Glutamatergic neuron (in vitro differentiated cells): ENCODE results near the gene IMMP2L. TPM values are rescaled to one million over a fixed set of nuclear protein-coding genes. Genes with fewer than 3 reads are reported as not detected.

Source experiments
- DNase-seq: peaks from one replicate; pipeline ENCODE4 v3.0.0; 2022
- H3K27ac Mint-ChIP-seq: one replicate; pipeline ENCODE4 v1.8.0; 2020; ENCODE audit warnings: mild to moderate bottlenecking, mixed read lengths, inconsistent platforms; ENCODE audit not compliant: unreplicated experiment
- H3K27me3 Mint-ChIP-seq: one replicate; pipeline ENCODE4 v1.8.0; 2020; ENCODE audit warnings: mild to moderate bottlenecking, moderate library complexity, mixed read lengths, inconsistent platforms; ENCODE audit not compliant: unreplicated experiment
- H3K36me3 Mint-ChIP-seq: one replicate; pipeline ENCODE4 v1.8.0; 2020; ENCODE audit warnings: mild to moderate bottlenecking, mixed read lengths, inconsistent platforms; ENCODE audit not compliant: unreplicated experiment
- H3K4me1 Mint-ChIP-seq: one replicate; pipeline ENCODE4 v1.8.0; 2020; ENCODE audit warnings: mild to moderate bottlenecking, low read depth, mixed read lengths, inconsistent platforms; ENCODE audit not compliant: unreplicated experiment
- H3K4me3 Mint-ChIP-seq: one replicate; pipeline ENCODE4 v1.8.0; 2020; ENCODE audit warnings: mild to moderate bottlenecking, mixed read lengths, inconsistent platforms; ENCODE audit not compliant: unreplicated experiment
- H3K9me3 Mint-ChIP-seq: one replicate; pipeline ENCODE4 v1.8.0; 2020; ENCODE audit warnings: mild to moderate bottlenecking, moderate library complexity, mixed read lengths, inconsistent platforms; ENCODE audit not compliant: unreplicated experiment
- total RNA-seq: library from RNA; stranded (reverse); fragmentation: NEBNext Ultra II Directional; extraction: Animal tissue kit (Norgen Biotek cat#: 25700); gene quantifications from one replicate; pipeline ENCODE4 v1.2.1, GENCODE V29; 2021; ENCODE audit not compliant: unreplicated experiment
- TF ChIP-seq, protein P1 (sequence below): fragments of 200-600 bp; sonication (generic); IDR thresholded peaks from one replicate; pipeline ENCODE4 v1.5.0; 2021; ENCODE audit not compliant: partially characterized antibody, unreplicated experiment

Gene IMMP2L
- total RNA-seq, 1 donor from 2014 or later: 9.6 TPM

DNA sequence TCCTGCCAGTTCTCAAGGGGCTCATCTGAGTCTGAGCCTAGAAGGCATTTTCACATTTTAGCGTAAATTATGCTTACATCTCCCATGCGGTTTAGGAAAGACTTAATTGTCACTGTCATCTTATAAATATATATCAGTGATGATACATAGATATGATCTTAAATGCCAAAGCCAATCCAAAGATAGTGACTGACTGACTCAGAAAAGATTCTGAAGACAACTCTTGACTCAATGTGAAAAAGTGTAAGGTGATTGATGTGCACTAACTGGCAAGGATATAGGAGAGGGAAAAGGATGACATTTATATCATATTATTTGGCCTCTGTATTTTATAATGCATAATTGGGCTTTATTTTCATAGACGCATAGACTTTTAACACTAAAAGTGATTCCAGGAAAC, 556.3 kb downstream of the IMMP2L start:
- Mint-ChIP-seq H3K4me3 (no peak overlapping the region), H3K36me3 (no peaks in the 10 kb centered on the region), H3K27me3 (no peaks in the 10 kb centered on the region), H3K4me1 (no peaks in the 10 kb centered on the region), H3K27ac (no peak overlapping the region), H3K9me3 (no peaks in the 10 kb centered on the region)
- TF ChIP-seq, protein P1, sequence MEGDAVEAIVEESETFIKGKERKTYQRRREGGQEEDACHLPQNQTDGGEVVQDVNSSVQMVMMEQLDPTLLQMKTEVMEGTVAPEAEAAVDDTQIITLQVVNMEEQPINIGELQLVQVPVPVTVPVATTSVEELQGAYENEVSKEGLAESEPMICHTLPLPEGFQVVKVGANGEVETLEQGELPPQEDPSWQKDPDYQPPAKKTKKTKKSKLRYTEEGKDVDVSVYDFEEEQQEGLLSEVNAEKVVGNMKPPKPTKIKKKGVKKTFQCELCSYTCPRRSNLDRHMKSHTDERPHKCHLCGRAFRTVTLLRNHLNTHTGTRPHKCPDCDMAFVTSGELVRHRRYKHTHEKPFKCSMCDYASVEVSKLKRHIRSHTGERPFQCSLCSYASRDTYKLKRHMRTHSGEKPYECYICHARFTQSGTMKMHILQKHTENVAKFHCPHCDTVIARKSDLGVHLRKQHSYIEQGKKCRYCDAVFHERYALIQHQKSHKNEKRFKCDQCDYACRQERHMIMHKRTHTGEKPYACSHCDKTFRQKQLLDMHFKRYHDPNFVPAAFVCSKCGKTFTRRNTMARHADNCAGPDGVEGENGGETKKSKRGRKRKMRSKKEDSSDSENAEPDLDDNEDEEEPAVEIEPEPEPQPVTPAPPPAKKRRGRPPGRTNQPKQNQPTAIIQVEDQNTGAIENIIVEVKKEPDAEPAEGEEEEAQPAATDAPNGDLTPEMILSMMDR: no peak
- no peak for DNase-seq

DNA sequence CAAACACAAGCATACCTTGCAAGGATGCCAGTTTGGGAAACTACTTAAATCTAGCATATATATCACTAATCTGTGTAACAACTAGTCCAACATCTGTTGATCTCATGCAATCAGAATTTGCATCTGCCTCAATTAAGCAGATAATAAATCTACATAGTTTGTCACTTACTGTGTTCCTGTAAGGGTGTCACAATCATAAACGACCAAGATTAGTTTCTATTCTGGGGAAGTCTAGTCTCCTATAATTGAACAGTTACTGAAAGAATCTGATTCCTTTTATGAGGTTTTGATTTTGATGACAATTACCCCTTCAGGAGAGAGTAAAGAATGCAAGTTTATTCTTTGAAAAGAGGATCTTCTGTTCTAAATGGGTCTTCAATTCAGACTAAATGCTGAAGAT, 556.8 kb downstream of the IMMP2L start:
- H3K4me1 Mint-ChIP-seq: no peaks in the 10 kb centered on the region
- no peak for DNase-seq
- H3K27me3 Mint-ChIP-seq: no peaks in the 10 kb centered on the region
- H3K27ac Mint-ChIP-seq: no peak overlapping the region
- no peaks in the 10 kb centered on the region for H3K9me3 Mint-ChIP-seq
- TF ChIP-seq, protein P1: no peak
- no peaks in the 10 kb centered on the region for H3K36me3 Mint-ChIP-seq
- H3K4me3 Mint-ChIP-seq: no peak overlapping the region

DNA sequence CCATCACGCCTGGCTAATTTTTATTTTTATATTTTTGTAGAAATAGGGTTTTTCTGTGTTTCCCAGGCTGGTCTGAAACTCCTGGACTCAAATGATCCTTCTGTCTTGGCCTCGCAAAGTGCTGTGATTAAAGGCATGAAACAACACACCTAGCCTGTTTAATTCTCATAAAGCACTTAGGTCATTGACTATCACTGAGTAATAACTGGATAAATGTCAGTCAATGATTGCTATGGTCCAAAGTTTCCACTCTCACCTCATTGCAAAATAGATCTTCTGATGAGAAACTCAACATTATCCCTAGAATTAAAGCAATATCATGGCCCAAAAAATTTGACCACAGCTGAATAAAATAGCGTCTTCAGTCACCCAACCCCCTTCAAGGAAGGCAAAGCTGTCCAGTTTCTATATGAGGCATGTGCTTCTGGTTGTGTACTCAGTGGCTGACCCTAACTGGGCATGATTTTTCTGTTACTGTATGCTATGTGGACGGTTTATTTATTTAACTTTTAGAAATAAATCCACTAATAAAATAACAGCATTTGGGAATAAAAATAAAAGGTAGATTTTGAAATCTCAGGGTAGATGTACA, 557.9 kb downstream of the IMMP2L start:
- Mint-ChIP-seq H3K27me3 (no peaks in the 10 kb centered on the region), H3K4me3 (no peak overlapping the region), H3K27ac (no peak overlapping the region), H3K9me3 (no peaks in the 10 kb centered on the region), H3K4me1 (no peaks in the 10 kb centered on the region), H3K36me3 (no peaks in the 10 kb centered on the region)
- TF ChIP-seq, protein P1: no peak
- no peak for DNase-seq

DNA sequence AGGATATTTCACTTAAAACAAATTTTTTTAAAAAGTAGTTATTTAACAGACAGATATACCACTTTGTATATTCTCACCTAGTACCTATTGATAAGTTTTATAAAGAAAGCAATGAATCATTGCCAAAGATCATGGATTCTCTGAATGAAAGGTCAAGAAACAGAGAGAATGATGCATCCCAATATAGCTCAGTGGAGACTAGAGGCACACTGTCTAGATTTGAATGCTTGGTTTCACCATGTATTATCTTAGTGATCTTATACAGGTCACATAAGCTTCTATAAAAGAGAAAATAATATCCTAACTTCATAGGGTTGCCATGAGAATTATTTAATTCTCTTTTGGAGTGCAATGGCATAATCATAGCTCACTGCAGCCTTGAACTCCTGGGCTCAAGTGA, 558.4 kb downstream of the IMMP2L start:
- no peak overlapping the region for H3K27ac Mint-ChIP-seq
- H3K27me3 Mint-ChIP-seq: no peaks in the 10 kb centered on the region
- H3K4me1 Mint-ChIP-seq: no peaks in the 10 kb centered on the region
- H3K9me3 Mint-ChIP-seq: no peaks in the 10 kb centered on the region
- TF ChIP-seq, protein P1: no peak
- no peak for DNase-seq
- no peak overlapping the region for H3K4me3 Mint-ChIP-seq
- H3K36me3 Mint-ChIP-seq: no peaks in the 10 kb centered on the region

DNA sequence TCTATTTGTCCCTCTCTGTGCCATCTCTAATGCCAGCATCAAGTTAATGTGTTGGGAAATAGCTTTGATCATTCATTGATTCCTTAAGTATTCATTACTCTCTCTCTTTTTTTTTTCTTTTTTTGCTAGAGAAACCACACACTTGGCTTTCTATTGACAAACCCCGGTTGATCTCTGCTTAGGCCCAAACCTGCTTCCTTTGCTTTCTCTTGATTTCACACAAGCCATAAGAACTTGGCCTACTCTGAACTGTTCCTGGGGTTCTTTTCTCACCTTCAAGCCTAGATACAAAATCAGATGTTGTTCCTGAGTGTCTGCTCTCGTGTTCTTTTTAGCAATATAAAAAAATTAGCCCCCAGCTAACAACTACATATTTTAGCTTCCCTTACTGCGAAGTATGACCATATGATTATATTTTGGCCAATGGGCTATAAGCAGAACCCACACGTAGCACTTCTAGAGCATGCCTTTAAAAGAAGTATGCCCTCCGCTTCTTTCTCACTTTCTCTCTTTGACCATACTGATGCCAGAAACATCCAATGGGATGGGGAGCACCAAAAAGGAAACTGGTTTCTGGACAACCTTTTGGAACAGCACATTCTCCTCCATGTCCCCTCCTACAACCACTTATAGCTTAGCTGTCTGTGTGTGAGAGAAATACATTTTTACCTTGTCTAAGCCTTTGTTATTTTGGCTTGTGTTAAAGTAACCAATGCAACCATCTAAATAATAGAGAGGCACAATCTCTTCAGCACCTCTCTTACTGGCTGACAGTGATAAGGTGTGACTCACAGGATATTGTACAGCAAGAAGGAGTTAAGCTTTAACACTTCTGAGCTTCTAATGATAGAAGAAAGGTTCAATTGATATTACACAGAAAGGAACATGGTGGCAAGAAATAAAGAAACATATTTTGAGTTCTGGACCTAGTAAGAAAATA, 568.0 kb downstream of the IMMP2L start:
- Mint-ChIP-seq H3K9me3 (no peaks in the 10 kb centered on the region), H3K27ac (no peak overlapping the region), H3K4me3 (no peak overlapping the region), H3K4me1 (peaks cover 2% of the 10 kb centered on the region), H3K36me3 (no peaks in the 10 kb centered on the region), H3K27me3 (no peaks in the 10 kb centered on the region)
- TF ChIP-seq, protein P1: no peak
- no peak for DNase-seq
